GM13976 (cell line): Measurements from ENCODE around the gene ASMTL.

Experiments
- DNase-seq: peaks from one replicate; pipeline ENCODE4 v3.0.0; 2012; ENCODE audit warnings: low spot score
- in situ Hi-C: fragments of 300-500 bp; cut with MboI; formaldehyde crosslinking; loops from one replicate; pipeline ENCODE4 v1.12.0; 2022; ENCODE audit warnings: low sequenced_read_pairs, mixed read lengths, inconsistent platforms; ENCODE audit not compliant: unreplicated experiment
- TF ChIP-seq, protein P1 (sequence below): IDR thresholded peaks from 2 replicates; pipeline ENCODE4 v1.5.1; 2012; ENCODE audit warnings: borderline replicate concordance, mild to moderate bottlenecking; ENCODE audit not compliant: insufficient read depth; ENCODE audit errors: extremely low read depth, missing control alignments, control extremely low read depth

The ASMTL gene, protein sequence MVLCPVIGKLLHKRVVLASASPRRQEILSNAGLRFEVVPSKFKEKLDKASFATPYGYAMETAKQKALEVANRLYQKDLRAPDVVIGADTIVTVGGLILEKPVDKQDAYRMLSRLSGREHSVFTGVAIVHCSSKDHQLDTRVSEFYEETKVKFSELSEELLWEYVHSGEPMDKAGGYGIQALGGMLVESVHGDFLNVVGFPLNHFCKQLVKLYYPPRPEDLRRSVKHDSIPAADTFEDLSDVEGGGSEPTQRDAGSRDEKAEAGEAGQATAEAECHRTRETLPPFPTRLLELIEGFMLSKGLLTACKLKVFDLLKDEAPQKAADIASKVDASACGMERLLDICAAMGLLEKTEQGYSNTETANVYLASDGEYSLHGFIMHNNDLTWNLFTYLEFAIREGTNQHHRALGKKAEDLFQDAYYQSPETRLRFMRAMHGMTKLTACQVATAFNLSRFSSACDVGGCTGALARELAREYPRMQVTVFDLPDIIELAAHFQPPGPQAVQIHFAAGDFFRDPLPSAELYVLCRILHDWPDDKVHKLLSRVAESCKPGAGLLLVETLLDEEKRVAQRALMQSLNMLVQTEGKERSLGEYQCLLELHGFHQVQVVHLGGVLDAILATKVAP

DNA sequence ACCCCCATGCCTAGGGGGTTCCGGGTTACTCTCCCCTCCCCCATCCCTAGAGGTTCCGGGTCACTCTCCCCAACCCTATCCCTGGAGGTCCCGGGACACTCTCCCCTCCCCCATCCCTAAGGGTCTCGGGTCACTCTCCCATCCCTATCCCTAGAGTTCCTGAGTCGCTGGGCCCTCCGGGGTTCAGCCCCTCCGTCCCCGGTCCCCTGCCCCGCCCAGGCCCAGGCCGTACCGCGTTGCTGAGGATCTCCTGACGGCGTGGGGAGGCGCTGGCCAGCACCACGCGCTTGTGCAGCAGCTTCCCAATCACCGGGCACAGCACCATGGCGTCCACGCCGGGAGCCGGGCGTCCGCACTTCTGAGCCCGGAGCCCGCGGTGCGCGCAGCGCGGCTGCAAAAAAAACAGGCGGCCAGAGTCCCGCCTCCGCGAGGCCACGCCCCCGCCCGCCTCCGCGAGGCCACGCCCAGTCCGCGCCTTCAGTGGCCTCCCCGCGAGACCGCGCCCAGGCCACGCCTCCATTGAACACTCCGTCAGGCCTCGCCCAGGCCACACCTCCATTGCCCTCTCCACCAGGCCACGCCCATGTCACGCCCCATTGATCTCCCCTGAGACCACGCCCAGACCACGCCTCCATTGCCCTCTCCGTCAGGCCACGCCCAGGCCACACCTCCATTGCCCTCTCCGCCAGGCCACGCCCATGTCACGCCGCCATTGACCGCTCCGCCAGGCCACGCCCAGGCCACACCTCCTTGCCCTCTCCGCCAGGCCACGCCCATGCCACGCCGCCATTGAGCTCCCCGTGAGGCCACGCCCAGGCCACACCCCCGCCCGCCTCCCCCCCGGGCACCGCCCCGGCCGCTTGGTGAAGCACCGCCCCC, at the start of gene ASMTL:
ASMTL (minus strand) TSS at position 394 of the 879 bp plus-strand sequence; CDS start at position 325, 69 bp downstream.
- in situ Hi-C loops, result no loop called here
- TF ChIP-seq, protein P1, sequence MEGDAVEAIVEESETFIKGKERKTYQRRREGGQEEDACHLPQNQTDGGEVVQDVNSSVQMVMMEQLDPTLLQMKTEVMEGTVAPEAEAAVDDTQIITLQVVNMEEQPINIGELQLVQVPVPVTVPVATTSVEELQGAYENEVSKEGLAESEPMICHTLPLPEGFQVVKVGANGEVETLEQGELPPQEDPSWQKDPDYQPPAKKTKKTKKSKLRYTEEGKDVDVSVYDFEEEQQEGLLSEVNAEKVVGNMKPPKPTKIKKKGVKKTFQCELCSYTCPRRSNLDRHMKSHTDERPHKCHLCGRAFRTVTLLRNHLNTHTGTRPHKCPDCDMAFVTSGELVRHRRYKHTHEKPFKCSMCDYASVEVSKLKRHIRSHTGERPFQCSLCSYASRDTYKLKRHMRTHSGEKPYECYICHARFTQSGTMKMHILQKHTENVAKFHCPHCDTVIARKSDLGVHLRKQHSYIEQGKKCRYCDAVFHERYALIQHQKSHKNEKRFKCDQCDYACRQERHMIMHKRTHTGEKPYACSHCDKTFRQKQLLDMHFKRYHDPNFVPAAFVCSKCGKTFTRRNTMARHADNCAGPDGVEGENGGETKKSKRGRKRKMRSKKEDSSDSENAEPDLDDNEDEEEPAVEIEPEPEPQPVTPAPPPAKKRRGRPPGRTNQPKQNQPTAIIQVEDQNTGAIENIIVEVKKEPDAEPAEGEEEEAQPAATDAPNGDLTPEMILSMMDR, result no peak
- peak; percentile 100 for DNase-seq

DNA sequence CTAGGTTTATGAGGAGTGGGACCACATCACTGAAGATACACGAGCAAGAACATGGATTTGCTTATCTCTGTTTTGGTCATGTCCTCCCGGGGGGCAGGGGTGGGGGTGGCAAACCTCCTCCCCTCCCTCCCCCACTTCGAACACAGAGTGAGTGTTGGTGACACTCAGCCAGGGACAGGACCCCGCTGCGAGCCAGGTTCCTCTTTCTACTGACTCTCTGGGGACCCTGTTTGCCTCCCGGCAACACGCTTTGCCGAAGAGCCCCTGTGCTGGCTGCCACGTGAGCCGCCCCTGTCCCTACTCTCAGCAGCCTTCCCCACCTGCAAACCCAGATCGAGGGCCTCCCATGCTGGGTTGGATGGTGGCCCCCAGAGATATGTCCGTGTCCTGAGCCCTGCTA, 49.5 kb upstream of the ASMTL start:
- DNase-seq, result peak; percentile 74
- TF ChIP-seq, protein P1, result no peak
- in situ Hi-C loops, result no loop called here

DNA sequence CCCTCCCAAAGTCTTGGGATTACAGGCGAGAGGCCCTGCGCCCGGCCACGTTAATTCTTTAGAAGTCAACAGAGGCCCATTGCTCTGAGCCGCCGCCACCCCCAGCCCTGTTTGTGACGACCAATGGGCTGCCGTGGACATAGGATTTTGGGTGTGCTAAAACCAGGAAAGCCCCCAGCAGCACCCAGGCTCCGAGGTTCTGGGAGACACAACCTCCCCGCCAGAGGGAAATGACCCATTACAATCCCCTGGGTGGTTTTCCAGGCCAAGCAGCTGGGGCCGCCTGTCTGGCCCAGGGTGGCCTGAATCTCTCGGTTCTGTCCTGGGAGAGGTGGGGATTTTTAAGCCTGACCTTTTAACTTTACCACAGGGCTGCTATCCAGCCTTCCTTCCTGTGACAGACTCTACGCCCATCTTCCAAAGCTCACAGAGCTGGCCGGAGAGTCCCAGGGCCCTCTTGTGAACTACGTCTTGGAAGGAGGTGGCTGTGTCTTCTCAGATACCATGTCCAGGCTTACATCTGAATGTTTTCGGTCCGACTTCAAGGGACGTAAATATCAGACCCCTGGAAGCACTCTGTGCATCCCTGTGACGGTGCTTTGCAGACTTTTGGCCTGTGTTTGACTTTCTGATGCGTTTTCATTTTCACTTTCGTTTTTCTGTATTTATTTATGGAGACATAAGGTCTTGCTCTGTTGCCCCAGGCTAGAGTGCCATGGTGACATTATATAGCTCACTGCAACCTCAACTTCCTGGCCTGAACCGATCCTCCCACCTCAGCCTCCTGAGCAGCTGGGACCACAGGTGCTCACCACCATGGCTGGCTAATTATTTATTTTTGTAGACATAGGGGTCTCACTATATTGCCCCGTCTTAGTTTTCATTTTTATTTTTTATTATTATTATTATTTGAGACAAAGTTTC, 48.3 kb upstream of the ASMTL start:
- DNase-seq, result peak; percentile 76
- in situ Hi-C loops, result no loop called here
- TF ChIP-seq, protein P1, result no peak

DNA sequence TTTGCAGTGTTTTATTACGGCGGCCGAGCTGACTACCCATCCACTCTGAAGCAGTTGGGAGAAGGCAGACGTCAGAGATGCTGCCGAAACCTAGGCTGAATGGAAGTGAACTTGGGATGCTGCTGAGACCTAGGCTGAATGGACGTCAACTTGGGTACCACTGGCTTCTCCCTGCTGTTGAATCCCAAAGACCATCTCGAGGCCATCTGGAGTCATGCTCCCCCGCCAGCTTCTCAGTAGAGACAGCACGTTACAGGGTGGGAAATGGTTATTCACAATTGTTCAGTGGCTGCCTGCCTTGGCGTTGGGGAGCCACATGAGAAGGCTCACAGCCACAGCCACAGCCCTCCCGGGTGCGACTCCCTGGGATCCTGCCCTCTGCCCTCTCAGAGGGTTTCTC, 43.4 kb upstream of the ASMTL start:
- TF ChIP-seq, protein P1, result no peak
- in situ Hi-C loops, result no loop called here
- DNase-seq, result no peak

DNA sequence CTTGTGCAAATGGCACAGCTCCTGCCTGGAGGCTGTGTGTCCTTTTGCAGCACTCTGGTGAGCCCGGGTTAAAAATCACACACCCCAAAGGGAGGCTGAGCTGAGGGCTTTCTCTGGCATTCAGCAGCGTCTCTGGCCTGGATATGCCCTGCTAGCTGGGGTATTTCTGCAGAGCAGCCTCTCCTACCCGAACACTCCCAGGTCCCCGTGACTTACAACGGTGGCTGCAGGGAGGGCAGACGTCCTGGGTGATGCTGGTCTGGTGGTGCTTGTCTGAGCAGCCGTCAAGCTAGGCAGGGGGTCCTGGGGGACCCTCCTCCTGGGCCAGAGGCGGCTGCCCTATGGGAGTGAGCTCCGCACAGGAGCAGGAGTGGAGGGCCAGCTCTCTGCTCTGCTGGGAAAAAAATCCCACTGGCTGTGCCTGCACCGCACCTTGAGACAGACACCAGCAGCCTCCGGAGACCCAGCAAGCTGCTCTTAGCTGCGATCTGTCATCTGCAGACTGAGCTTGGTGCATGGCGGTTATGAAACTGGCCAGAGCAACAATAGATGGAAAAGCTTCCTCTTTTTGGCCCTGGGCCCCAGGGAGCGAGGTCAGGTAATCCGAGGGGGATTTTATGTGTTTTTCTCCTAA, 41.3 kb upstream of the ASMTL start:
- DNase-seq, result peak; percentile 49
- in situ Hi-C loops, result no loop called here
- TF ChIP-seq, protein P1, result no peak
